IMR-90 (cell line): Measurements from ENCODE around the gene TPSD1.

ENCODE experiments used
- CHD1 ChIP-seq: IDR thresholded peaks from 2 replicates; pipeline ENCODE4 v1.6.1; 2012; ENCODE audit warnings: low read depth, low read length, improper control_type of control experiment
- CTCF ChIP-seq: conservative IDR thresholded peaks from 2 replicates; pipeline ENCODE4 v1.5.1; 2012; ENCODE audit warnings: mild to moderate bottlenecking, low read depth, low read length, improper control_type of control experiment
- ELK1 ChIP-seq: fragments of 150-350 bp; IDR thresholded peaks from 2 replicates; pipeline ENCODE4 v1.6.1; 2016; ENCODE audit warnings: low read depth, mild to moderate bottlenecking, low read length, moderate library complexity, borderline replicate concordance
- NFE2L2 ChIP-seq: fragments of 150-350 bp; IDR thresholded peaks from 2 replicates; pipeline ENCODE4 v1.6.1; 2016; ENCODE audit warnings: low read depth, mild to moderate bottlenecking, low read length
- POLR2A ChIP-seq: IDR thresholded peaks from 2 replicates; pipeline ENCODE4 v1.6.1; 2012; ENCODE audit warnings: mild to moderate bottlenecking, low read depth, low read length
- RAD21 ChIP-seq: IDR thresholded peaks from 2 replicates; pipeline ENCODE4 v1.6.1; 2012; ENCODE audit warnings: low read length, improper control_type of control experiment
- SMC3 ChIP-seq: fragments of 150-350 bp; IDR thresholded peaks from 2 replicates; pipeline ENCODE4 v1.6.1; 2016; ENCODE audit warnings: low read depth, mild to moderate bottlenecking, antibody characterized with exemption, low read length, moderate library complexity

GRCh38 chr16:1308036-1308976 is 52.4 kb downstream of the TPSD1 start:
- TF ChIP-seq SMC3 (no peak), ELK1 (no peak), CHD1 (no peak), CTCF (no peak), POLR2A (no peak), RAD21 (no peak), NFE2L2 (no peak)
